ENCODE results near the gene DYSF. TPM values are rescaled to one million over a fixed set of nuclear protein-coding genes. Genes with fewer than 3 reads are reported as not detected.
A peak's percentile ranks its signal among the peaks of the same experiment; 100 is the strongest.

DYSF gene
- total RNA-seq, 1 experiment from 2014 or later = 5.5 TPM

DNA sequence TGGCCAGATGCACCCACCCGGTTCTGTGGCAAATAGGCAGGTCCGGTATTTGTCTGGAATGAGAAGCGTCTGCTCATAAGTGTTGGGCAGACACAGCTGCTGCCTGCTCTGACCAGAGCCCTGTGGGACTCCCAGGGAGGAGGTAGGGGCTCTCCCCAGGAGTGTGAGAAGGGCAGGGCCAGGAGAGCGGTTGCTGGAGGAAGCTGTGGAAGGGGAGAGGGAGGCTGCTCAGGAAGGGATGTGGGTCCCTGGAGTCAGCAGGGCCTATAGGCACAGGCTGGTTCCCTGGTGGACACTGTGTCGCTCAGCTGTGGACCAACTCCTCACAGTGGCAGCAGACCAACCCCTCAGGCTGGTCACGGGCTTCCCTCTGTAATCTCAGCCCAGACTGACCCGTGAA lies 109.2 kb downstream of the DYSF start:
- Mint-ChIP-seq H3K4me1 (peaks cover 11 to 22% of the 10 kb centered on the region in 2 experiments; a peak in 3 of 4 replicates), H3K27me3 (ENCODE audit: low read depth) (no peaks in the 10 kb centered on the region), H3K27ac (0 out of 7 replicates have a peak overlapping the region, but pooled peaks of 1 of the 3 experiments have one; percentile 57), H3K9me3 (no peaks in the 10 kb centered on the region), H3K4me3 (no peak overlapping the region), H3K36me3 (ENCODE audit: insufficient read depth in 1 of 3, low read depth in 3 of 3) (no peaks in the 10 kb centered on the region)
- Histone ChIP-seq H2BK20ac (ENCODE audit: low read depth, low read length, poor library complexity, severe bottlenecking) (no peak overlapping the region), H3K4me1 (ENCODE audit: insufficient read depth, low read length) (no peaks in the 10 kb centered on the region), H3K79me2 (ENCODE audit: insufficient read depth, low read length) (no peaks in the 10 kb centered on the region), H3T11ph (ENCODE audit: low read length) (no peak overlapping the region), H3K18ac (ENCODE audit: insufficient read length, low read depth, low read length) (no peak overlapping the region), H2AFZ (ENCODE audit: low read length) (no peak overlapping the region), H4K20me1 (ENCODE audit: control insufficient read depth, insufficient read depth, insufficient read length) (no peaks in the 10 kb centered on the region), H4K91ac (ENCODE audit: insufficient read length, low read depth, low read length) (no peak overlapping the region), H2BK5ac (ENCODE audit: insufficient read length, low read length) (no peak overlapping the region), H3K4me2 (ENCODE audit: insufficient read depth, insufficient read length, low read length) (no peak overlapping the region), H2BK12ac (ENCODE audit: insufficient read length, low read depth, low read length) (no peak overlapping the region), H3K79me1 (ENCODE audit: insufficient read depth, low read depth, low read length, poor library complexity, severe bottlenecking) (no peaks in the 10 kb centered on the region), H3K9ac (ENCODE audit: extremely low read depth, insufficient read length, low read length) (no peak overlapping the region), H3K14ac (ENCODE audit: insufficient read depth, low read length) (no peak overlapping the region), H3K56ac (ENCODE audit: insufficient read length, low read depth, low read length) (no peak overlapping the region), H3K4ac (ENCODE audit: low read depth, low read length) (no peak overlapping the region), H3K9me3 (ENCODE audit: control insufficient read depth, low read depth, low read length) (no peaks in the 10 kb centered on the region), H3K27me3 (ENCODE audit: insufficient read depth, low read length) (no peaks in the 10 kb centered on the region), H3K27ac (ENCODE audit: insufficient read length, low read depth, low read length) (no peak overlapping the region), H4K8ac (replicated peaks; ENCODE audit: insufficient read length, low read depth, low read length) (no peak overlapping the region), H2BK15ac (ENCODE audit: low read depth, low read length) (no peak overlapping the region), H3K23ac (ENCODE audit: insufficient read length, low read depth, low read length) (no peak overlapping the region), H3K23me2 (ENCODE audit: insufficient read length, low read depth, low read length, poor library complexity, severe bottlenecking) (no peaks in the 10 kb centered on the region), H2AK5ac (ENCODE audit: insufficient read length, low read length) (no peak overlapping the region), H4K5ac (ENCODE audit: insufficient read length, low read depth, low read length) (no peak overlapping the region), H2BK120ac (ENCODE audit: low read depth, low read length, poor library complexity, severe bottlenecking) (no peak overlapping the region)
- TF ChIP-seq, protein P1, sequence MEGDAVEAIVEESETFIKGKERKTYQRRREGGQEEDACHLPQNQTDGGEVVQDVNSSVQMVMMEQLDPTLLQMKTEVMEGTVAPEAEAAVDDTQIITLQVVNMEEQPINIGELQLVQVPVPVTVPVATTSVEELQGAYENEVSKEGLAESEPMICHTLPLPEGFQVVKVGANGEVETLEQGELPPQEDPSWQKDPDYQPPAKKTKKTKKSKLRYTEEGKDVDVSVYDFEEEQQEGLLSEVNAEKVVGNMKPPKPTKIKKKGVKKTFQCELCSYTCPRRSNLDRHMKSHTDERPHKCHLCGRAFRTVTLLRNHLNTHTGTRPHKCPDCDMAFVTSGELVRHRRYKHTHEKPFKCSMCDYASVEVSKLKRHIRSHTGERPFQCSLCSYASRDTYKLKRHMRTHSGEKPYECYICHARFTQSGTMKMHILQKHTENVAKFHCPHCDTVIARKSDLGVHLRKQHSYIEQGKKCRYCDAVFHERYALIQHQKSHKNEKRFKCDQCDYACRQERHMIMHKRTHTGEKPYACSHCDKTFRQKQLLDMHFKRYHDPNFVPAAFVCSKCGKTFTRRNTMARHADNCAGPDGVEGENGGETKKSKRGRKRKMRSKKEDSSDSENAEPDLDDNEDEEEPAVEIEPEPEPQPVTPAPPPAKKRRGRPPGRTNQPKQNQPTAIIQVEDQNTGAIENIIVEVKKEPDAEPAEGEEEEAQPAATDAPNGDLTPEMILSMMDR (conservative IDR thresholded peaks at IDR 0.05) = no peak
- WGBS (ENCODE audit: extremely low coverage, insufficient read length, low lambda C conversion rate) = no CpG with 5 or more reads among the region's 7 CpGs
- DNase-seq = no peak

Data from H9 (cell line).